H1 (cell line): ENCODE data around the gene DCPS. TPM values are rescaled to one million over a fixed set of nuclear protein-coding genes. Genes with fewer than 3 reads are reported as not detected.

Experiments
- BCL11A ChIP-seq, 2 experiments: IDR thresholded peaks; one replicate each; pipeline ENCODE4 v1.6.1; 2011; ENCODE audit warnings: low read depth in 2 of 2, low read length in 2 of 2, mild to moderate bottlenecking in 2 of 2
- CTBP2 ChIP-seq: IDR thresholded peaks from 2 replicates; pipeline ENCODE4 v1.7.0; 2011; ENCODE audit warnings: borderline replicate concordance, mild to moderate bottlenecking, moderate library complexity, mixed read lengths, low read length; ENCODE audit not compliant: insufficient read depth, insufficient read length
- CTCF ChIP-seq, 3 experiments: IDR thresholded peaks; 1 replicate in 2 of 3; 2 replicates in 1 of 3; pipeline versions ENCODE4 v1.5.1 to v1.6.1; 2011; ENCODE audit warnings: low read length in 3 of 3, mild to moderate bottlenecking in 3 of 3, inconsistent platforms in 2 of 3, low read depth in 1 of 3, moderate library complexity in 1 of 3; ENCODE audit not compliant: insufficient read depth in 1 of 3; ENCODE audit errors: control extremely low read depth in 1 of 3
- EP300 ChIP-seq, 2 experiments: IDR thresholded peaks; 1 replicate in 1 of 2; 2 replicates in 1 of 2; pipeline ENCODE4 v1.6.1; 2011 to 2012; ENCODE audit warnings: low read depth in 2 of 2, low read length in 2 of 2, mild to moderate bottlenecking in 2 of 2, borderline replicate concordance in 1 of 2, inconsistent platforms in 1 of 2, moderate library complexity in 1 of 2
- FOSL1 ChIP-seq: IDR thresholded peaks from 2 replicates; pipeline ENCODE4 v1.6.1; 2011; ENCODE audit warnings: mild to moderate bottlenecking, low read depth, low read length, moderate library complexity; ENCODE audit not compliant: insufficient read depth
- GTF2F1 ChIP-seq: IDR thresholded peaks from 2 replicates; pipeline ENCODE4 v1.6.1; 2012; ENCODE audit warnings: low read depth, low read length, improper control_type of control experiment, borderline replicate concordance
- HDAC2 ChIP-seq, 2 experiments: fragments of 300-600 bp in 1 of 2; sonication (generic) in 1 of 2; IDR thresholded peaks; 2 replicates each; pipeline ENCODE4 v1.6.1; 2011 to 2012; ENCODE audit warnings: low read depth in 2 of 2, low read length in 2 of 2, mild to moderate bottlenecking in 2 of 2, moderate library complexity in 2 of 2, borderline replicate concordance in 1 of 2, inconsistent platforms in 1 of 2
- NRF1 ChIP-seq: IDR thresholded peaks from 2 replicates; pipeline ENCODE4 v1.6.1; 2011; ENCODE audit warnings: mild to moderate bottlenecking, low read depth, low read length, improper control_type of control experiment
- SAP30 ChIP-seq: fragments of 300-600 bp; sonication (generic); IDR thresholded peaks from 2 replicates; pipeline ENCODE4 v1.7.1; 2012; ENCODE audit warnings: low read length, moderate library complexity, mild to moderate bottlenecking, inconsistent platforms; ENCODE audit not compliant: insufficient read depth, insufficient replicate concordance
- TAF7 ChIP-seq: optimal IDR thresholded peaks from 2 replicates; pipeline ENCODE3; 2011; ENCODE audit warnings: low read depth, mild to moderate bottlenecking, inconsistent platforms, low read length, moderate library complexity, borderline replicate concordance
- TBP ChIP-seq: IDR thresholded peaks from 2 replicates; pipeline ENCODE4 v1.6.1; 2011; ENCODE audit warnings: low read depth, low read length, improper control_type of control experiment
- TEAD4 ChIP-seq: IDR thresholded peaks from 2 replicates; pipeline ENCODE4 v1.6.1; 2012; ENCODE audit warnings: low read depth, low read length, inconsistent platforms, mixed read lengths
- polyA plus RNA-seq, 7 experiments: library from polyadenylated mRNA; depleted of rRNA in 3 of 7; stranded (reverse) in 5 of 7; unstranded in 2 of 7; fragments of >200 nt in 5 of 7; fragments of 200-250 nt in 2 of 7; gene quantifications; 1 replicate in 5 of 7; 2 replicates in 1 of 7; 4 replicates in 1 of 7; pipeline versions ENCODE4 v1.2.1 to v1.2.3, GENCODE V29; 2011 to 2013; ENCODE audit warnings: missing spikeins in 2 of 7, mixed read lengths in 2 of 7
- total RNA-seq: library from RNA; stranded (reverse); fragmentation: NEBNext Ultra II Directional; extraction: Animal tissue kit (Norgen Biotek cat#: 25700); gene quantifications from 2 replicates; pipeline ENCODE4 v1.2.1, GENCODE V29; 2021

The DCPS gene
- total and polyA plus RNA-seq, 2 of the 8 experiments (the other 6 are each of a cell fraction or from before 2014, with no cell fraction given), result 24.6 to 55.2 TPM

DNA sequence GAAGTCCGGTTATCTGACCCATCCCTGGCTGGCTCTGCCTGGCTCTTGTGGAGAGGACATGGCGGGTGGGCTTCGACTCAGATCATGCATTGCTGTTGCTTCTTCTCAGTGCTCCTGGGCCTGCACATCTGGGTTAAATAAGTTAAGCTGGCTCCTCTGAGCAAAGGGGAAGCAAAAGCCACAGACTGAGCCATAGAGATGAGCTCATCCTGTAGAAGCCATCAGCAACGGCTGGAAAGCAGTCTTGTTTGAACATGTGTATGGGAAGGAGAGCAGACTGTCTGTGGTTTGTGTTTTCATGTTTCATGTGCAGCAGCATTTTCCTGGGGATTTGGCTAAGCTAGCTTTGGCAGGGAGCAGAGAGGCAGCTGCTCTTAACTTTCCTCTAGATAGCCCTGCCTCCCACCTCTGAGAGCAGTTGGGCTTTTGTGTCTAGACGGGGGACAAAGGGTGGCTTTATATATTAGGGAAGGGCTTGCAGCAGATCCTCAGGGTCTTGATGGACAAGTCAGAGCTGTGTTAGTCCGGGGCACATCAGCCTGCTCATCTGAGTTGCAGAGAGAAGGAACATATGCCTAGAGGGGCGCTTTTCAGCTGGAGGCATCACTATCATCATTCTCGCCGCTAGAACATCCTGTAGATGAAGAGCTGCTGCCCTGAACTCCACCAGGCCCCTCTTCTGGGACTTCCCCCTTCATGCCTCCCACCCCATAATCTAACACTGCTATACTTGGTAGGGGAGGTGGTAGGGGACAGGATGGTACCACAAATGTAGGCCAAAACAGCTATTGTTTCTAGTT lies 14.9 kb downstream of the DCPS start (continued):
- TF ChIP-seq EP300 (IDR thresholded peaks at IDR 0.05; ENCODE audit: borderline replicate concordance in 1 of 2, low read depth in 2 of 2, low read length in 2 of 2) (no peak), FOSL1 (no peak), TEAD4 (no peak), TBP (no peak), CTCF (IDR thresholded peaks at IDR 0.05; ENCODE audit: control extremely low read depth in 1 of 3, insufficient read depth in 1 of 3, low read depth in 1 of 3, low read length in 3 of 3) (no peak), CTBP2 (no peak), TAF7 (no peak), NRF1 (no peak), GTF2F1 (no peak), BCL11A (IDR thresholded peaks at IDR 0.05; ENCODE audit: low read depth in 2 of 2, low read length in 2 of 2) (no peak), HDAC2 (IDR thresholded peaks at IDR 0.05; ENCODE audit: borderline replicate concordance in 1 of 2, low read depth in 2 of 2, low read length in 2 of 2) (no peak), SAP30 (no peak)
